PC-3 (cell line): ENCODE data around the gene TMED6. TPM values are rescaled to one million over a fixed set of nuclear protein-coding genes. Genes with fewer than 3 reads are reported as not detected.

Experiments
- ATAC-seq: fragments of 200-7000 bp; cut with Tn5 transposase; 2 replicates; pipeline ENCODE4 v1.9.1; 2020; ENCODE audit warnings: mild to moderate bottlenecking, moderate library complexity
- BruUV-seq: library from RNA; stranded (reverse); fragments of 400-500 nt; replicated peaks from 2 replicates; lab custom pipeline; 2021; lab: Mats Ljungman, UMichigan
- CTCF ChIA-PET: fragments of 300-600 bp; sonication (Branson Sonifier 250); formaldehyde crosslinking; loops from one replicate; lab custom pipeline; 2022; ENCODE audit warnings: antibody characterized with exemption; lab: Charles Lee
- POLR2A ChIA-PET: fragments of 300-600 bp; sonication (Branson Sonifier 250); formaldehyde crosslinking; loops from one replicate; lab custom pipeline; 2022; ENCODE audit warnings: antibody characterized with exemption; ENCODE audit not compliant: unreplicated experiment; lab: Charles Lee
- DNase-seq: peaks from one replicate; pipeline ENCODE4 v3.0.0-alpha.2; 2015
- H2AFZ ChIP-seq: fragments of 300-600 bp; sonication (generic); 2 replicates; pipeline ENCODE4 v1.6.0; 2016; ENCODE audit warnings: antibody characterized with exemption, low read length
- H3F3A ChIP-seq: fragments of 300-600 bp; sonication (generic); one replicate; pipeline ENCODE4 v1.6.0; 2017; ENCODE audit warnings: antibody characterized with exemption, low read length, control low read depth, mild to moderate bottlenecking; ENCODE audit not compliant: unreplicated experiment
- H3K27ac ChIP-seq: fragments of 300-600 bp; sonication (generic); 2 replicates; pipeline ENCODE4 v1.5.1; 2016; ENCODE audit warnings: mild to moderate bottlenecking, low read length
- H3K27me3 ChIP-seq: fragments of 300-600 bp; sonication (generic); 2 replicates; pipeline ENCODE4 v1.6.1; 2016; ENCODE audit warnings: low read length, mixed read lengths
- H3K36me3 ChIP-seq: fragments of 300-600 bp; sonication (generic); 2 replicates; pipeline ENCODE4 v1.6.1; 2016; ENCODE audit warnings: low read depth, mixed run types, low read length, mixed read lengths
- H3K4me1 ChIP-seq: fragments of 300-600 bp; sonication (generic); 2 replicates; pipeline ENCODE4 v1.5.1; 2016; ENCODE audit warnings: low read length; ENCODE audit not compliant: insufficient read depth
- H3K4me2 ChIP-seq: fragments of 300-600 bp; sonication (generic); 2 replicates; pipeline ENCODE4 v1.6.0; 2016; ENCODE audit warnings: low read length
- H3K4me3 ChIP-seq: fragments of 300-600 bp; sonication (generic); 2 replicates; pipeline ENCODE4 v1.5.1; 2016; ENCODE audit warnings: mild to moderate bottlenecking, low read length, mixed read lengths
- H3K79me2 ChIP-seq: fragments of 300-600 bp; sonication (generic); 2 replicates; pipeline ENCODE4 v1.6.1; 2017; ENCODE audit warnings: low read length, mixed read lengths
- H3K9ac ChIP-seq: fragments of 300-600 bp; sonication (generic); 2 replicates; pipeline ENCODE4 v1.6.0; 2016; ENCODE audit warnings: mild to moderate bottlenecking, low read length
- H3K9me2 ChIP-seq: fragments of 300-600 bp; sonication (generic); replicated peaks from 2 replicates; pipeline ENCODE4 v1.6.1; 2016; ENCODE audit warnings: mixed run types, low read length, mixed read lengths
- H3K9me3 ChIP-seq: fragments of 300-600 bp; sonication (generic); 2 replicates; pipeline ENCODE4 v1.6.1; 2016; ENCODE audit warnings: low read length, mixed read lengths
- H4K20me1 ChIP-seq: fragments of 300-600 bp; sonication (generic); 2 replicates; pipeline ENCODE4 v1.6.1; 2016; ENCODE audit warnings: low read length, mixed read lengths
- EZH2 ChIP-seq: fragments of 300-600 bp; sonication (generic); IDR thresholded peaks from one replicate; pipeline ENCODE4 v1.6.1; 2017; ENCODE audit warnings: antibody characterized with exemption, mild to moderate bottlenecking, low read length; ENCODE audit not compliant: unreplicated experiment
- EZH2phosphoT487 ChIP-seq: fragments of 300-600 bp; sonication (generic); IDR thresholded peaks from 2 replicates; pipeline ENCODE4 v1.6.1; 2018; ENCODE audit warnings: mild to moderate bottlenecking, antibody characterized with exemption, low read length, borderline replicate concordance
- intact Hi-C: fragments of 100-400 bp; cut with micrococcal nuclease; formaldehyde crosslinking; loops from 2 replicates; pipeline ENCODE4 v1.9.0; 2023
- total RNA-seq: library from RNA; depleted of rRNA; stranded (reverse); fragments of >200 nt; gene quantifications from 2 replicates; pipeline ENCODE4 v1.2.3, GENCODE V29; 2014
- TF ChIP-seq, protein P1 (sequence below): fragments of 300-600 bp; sonication (generic); conservative IDR thresholded peaks from 2 replicates; pipeline ENCODE4 v1.5.1; 2017; ENCODE audit warnings: antibody characterized with exemption, low read depth, mild to moderate bottlenecking, low read length

The TMED6 gene
- total RNA-seq, 1 experiment from 2014 or later: not detected

DNA sequence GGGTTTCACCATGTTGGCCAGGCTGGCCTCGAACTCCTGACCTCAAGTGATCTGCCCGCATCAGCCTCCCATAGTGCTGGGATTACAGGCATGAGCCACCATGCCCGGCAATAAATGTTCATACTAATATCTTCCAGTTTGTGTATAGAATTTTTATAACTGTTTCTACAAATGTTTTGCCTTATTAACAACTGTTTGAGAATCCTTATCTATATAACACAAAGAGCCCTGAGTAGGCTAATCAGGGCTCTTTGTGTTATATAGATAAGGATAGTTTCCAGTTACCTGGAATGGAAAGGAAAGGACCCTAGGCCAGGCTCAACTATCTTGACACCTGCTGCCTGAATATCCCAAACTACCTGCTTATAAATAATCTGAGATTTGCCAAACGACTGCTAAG lies 17.3 kb upstream of the TMED6 start:
- Histone ChIP-seq H3K9ac (no peak overlapping the region), H3K27ac (no peak overlapping the region), H3K9me2 (no peaks in the 10 kb centered on the region), H3K4me2 (no peak overlapping the region), H3F3A (no peaks in the 10 kb centered on the region), H4K20me1 (no peaks in the 10 kb centered on the region), H3K79me2 (no peaks in the 10 kb centered on the region), H3K4me3 (no peak overlapping the region), H3K9me3 (no peaks in the 10 kb centered on the region), H3K27me3 (no peaks in the 10 kb centered on the region), H3K4me1 (no peaks in the 10 kb centered on the region), H3K36me3 (peaks cover 28% of the 10 kb centered on the region), H2AFZ (no peak overlapping the region)
- intact Hi-C loops: no loop called here
- POLR2A ChIA-PET: no interaction called here
- CTCF ChIA-PET: no interaction called here
- no peak for ATAC-seq
- DNase-seq: no peak
- no TSS peak for BruUV-seq
- TF ChIP-seq, protein P1, sequence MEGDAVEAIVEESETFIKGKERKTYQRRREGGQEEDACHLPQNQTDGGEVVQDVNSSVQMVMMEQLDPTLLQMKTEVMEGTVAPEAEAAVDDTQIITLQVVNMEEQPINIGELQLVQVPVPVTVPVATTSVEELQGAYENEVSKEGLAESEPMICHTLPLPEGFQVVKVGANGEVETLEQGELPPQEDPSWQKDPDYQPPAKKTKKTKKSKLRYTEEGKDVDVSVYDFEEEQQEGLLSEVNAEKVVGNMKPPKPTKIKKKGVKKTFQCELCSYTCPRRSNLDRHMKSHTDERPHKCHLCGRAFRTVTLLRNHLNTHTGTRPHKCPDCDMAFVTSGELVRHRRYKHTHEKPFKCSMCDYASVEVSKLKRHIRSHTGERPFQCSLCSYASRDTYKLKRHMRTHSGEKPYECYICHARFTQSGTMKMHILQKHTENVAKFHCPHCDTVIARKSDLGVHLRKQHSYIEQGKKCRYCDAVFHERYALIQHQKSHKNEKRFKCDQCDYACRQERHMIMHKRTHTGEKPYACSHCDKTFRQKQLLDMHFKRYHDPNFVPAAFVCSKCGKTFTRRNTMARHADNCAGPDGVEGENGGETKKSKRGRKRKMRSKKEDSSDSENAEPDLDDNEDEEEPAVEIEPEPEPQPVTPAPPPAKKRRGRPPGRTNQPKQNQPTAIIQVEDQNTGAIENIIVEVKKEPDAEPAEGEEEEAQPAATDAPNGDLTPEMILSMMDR: no peak
- TF ChIP-seq EZH2phosphoT487 (no peak), EZH2 (no peak)

DNA sequence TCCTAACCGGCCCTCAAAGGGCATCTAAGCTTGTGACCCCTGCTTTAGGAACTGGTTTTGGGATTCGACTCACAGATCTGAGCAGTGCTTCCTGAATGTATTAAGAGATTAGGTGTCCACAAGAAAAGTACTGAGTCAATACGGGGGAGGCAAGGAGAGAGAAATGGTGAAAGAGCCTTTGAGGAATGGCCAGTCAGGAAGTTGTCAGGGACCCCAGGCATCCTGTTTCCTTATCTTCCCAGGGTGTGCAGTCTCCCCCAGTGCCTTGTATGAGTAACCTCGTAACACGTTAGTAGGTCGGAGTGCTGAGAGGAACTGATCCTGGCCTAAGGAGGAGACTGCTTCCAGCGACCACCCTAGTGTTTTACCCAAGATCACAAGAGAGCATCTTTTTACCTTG lies 16.4 kb upstream of the TMED6 start:
- ATAC-seq (no peak), DNase-seq (no peak)
- no peaks in the 10 kb centered on the region for H3K27me3 ChIP-seq
- H3K79me2 ChIP-seq: no peaks in the 10 kb centered on the region
- no peak overlapping the region for H3K4me3 ChIP-seq
- H4K20me1 ChIP-seq: no peaks in the 10 kb centered on the region
- no peaks in the 10 kb centered on the region for H3F3A ChIP-seq
- H3K4me1 ChIP-seq: no peaks in the 10 kb centered on the region
- H3K9me3 ChIP-seq: no peaks in the 10 kb centered on the region
- H2AFZ ChIP-seq: no peak overlapping the region
- BruUV-seq: no TSS peak
- TF ChIP-seq EZH2 (no peak), EZH2phosphoT487 (no peak)
- TF ChIP-seq, protein P1: no peak
- peaks cover 28% of the 10 kb centered on the region for H3K36me3 ChIP-seq
- CTCF ChIA-PET: no interaction called here
- H3K9me2 ChIP-seq: no peaks in the 10 kb centered on the region
- no peak overlapping the region for H3K9ac ChIP-seq
- POLR2A ChIA-PET: no interaction called here
- intact Hi-C loops: no loop called here
- no peak overlapping the region for H3K4me2 ChIP-seq
- H3K27ac ChIP-seq: no peak overlapping the region

GRCh38 chr16:69366431-69366830 lies 14.8 kb upstream of the TMED6 start:
- Histone ChIP-seq H3K27me3 (no peaks in the 10 kb centered on the region), H3K9me2 (no peaks in the 10 kb centered on the region), H3K9ac (no peak overlapping the region), H3K9me3 (no peaks in the 10 kb centered on the region), H4K20me1 (no peaks in the 10 kb centered on the region), H2AFZ (no peak overlapping the region), H3K36me3 (peaks cover 25% of the 10 kb centered on the region), H3K4me1 (no peaks in the 10 kb centered on the region), H3K27ac (no peak overlapping the region), H3K4me2 (no peak overlapping the region), H3F3A (no peaks in the 10 kb centered on the region), H3K4me3 (no peak overlapping the region), H3K79me2 (no peaks in the 10 kb centered on the region)
- no TSS peak for BruUV-seq
- ChIA-PET POLR2A (no interaction called here), CTCF (no interaction called here)
- ATAC-seq: no peak
- intact Hi-C loops: no loop called here
- DNase-seq: no peak
- TF ChIP-seq, protein P1: no peak
- no peak for TF ChIP-seq EZH2phosphoT487
- no peak for TF ChIP-seq EZH2
